ENCODE results near the gene ZNF638.

ZNF638 gene

DNA sequence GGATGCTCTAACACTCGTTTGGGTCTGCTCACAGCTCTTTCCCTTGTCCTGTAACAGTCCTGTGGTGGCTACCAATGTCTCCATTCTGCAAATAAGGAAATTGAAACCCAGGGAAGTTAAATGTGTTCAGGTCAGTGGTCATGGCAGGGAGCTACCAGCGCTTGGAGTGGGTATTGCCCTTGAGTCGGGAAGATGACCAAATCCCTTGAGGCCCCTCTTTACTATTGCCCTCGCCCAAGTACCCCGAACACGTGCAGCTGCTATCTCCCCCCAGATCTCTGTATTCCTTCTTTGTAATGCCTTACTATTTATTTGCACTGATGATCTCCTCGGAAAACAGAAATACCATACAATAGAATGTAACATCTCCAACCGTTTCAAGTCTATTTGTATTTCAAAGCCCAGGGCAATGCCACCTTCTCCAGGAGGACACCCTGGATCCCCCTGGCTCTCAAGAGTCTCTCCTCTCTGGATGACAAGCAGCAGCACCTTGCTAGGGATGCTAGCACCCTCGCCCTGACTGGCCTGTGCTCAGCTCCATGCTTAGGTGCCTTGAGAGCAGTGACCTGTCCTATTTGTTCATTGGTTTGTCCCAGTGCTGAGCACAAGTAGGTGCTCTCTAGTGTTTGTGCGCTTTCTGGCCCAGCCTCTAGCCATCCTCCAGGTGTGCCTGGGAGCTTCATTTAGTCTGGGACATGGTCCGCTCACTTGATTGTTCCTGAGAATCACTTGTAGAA, 136.9 kb downstream of the ZNF638 start:
- no peak for DNase-seq (ENCODE audit: low read depth, low spot score)

DNA sequence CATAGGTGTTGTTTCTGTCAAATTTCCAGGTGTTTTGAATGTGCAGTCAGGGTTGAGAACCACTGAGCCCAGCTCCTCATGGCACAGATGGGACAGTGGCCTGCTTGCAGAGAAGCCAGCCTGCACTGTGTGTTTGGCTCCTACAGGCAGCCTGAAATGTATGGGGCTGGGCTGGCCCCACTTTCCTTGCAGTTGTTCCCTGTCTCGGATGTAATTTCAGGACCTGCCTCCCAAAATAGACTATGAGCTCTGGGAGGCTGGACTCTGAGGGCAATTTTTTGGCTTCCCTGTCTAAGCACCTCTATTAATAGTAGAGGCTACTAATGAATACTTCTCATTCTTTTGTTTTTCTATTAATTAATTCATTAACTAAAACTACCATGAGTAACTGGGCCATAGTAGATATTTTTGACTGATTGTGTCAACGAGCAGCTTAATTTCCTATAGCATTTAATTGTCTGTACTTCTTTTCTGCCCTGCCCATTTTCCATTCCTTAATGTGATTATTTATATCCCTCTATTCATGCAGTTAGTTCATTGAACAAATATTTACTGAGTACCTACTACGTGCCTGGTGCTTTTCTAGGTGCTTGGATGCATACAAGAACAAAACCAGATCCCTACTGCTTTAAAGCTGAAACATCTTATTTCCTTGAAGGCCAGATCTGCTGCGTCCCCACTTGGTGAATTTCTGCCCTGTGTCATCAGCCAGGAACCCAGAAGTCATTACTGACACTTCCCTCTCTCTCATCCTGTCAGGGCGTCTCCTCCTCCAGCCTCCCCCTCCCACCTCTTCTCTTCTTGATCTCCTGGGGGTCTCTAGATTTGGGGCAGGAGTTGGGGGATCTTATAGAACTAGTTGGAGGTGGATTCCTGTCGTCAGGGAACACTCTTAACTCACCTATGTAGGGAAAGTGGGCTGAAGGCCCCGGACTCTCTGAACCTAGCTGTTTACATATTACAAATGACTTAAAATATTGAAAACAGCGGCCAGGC, 138.1 kb downstream of the ZNF638 start:
- DNase-seq (ENCODE audit: low read depth, low spot score): no peak

DNA sequence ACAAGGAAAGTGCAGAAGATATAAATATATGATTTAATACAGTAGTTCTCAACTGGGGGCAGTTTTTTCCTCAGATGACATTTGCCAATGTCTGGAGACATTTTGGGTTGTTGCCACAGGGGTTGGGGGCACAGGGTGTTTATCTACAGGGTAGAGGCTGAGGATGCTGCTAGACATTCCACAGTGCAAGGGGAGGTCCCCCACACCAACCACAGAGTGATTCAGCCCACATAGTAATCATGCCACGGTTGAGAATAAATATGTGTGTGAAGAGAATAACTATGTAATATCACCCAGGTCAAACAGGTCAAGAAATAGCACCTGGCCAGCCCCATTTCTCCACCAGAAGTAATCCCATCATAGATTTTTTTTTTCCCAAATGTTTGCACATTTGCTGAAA, 139.7 kb downstream of the ZNF638 start:
- DNase-seq (ENCODE audit: low read depth, low spot score): no peak

DNA sequence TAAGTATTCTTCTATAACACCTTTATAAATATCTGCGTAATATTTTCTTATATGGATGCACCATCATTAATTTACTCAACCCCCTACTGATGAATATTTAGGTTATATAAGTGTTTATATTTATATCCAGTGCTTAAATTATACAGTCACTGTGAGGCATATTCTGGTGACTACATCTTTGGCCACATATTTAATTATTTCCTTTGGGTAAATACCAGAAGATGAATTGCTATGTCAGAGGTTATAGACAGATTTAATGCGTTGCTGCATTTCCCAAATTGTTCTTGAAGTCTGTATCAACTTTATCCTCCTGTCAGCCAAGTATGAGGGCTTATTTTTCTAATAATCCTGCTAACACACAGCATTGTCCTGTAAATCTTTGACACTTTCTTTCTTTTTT, 140.4 kb downstream of the ZNF638 start:
- no peak for DNase-seq (ENCODE audit: low read depth, low spot score)

DNA sequence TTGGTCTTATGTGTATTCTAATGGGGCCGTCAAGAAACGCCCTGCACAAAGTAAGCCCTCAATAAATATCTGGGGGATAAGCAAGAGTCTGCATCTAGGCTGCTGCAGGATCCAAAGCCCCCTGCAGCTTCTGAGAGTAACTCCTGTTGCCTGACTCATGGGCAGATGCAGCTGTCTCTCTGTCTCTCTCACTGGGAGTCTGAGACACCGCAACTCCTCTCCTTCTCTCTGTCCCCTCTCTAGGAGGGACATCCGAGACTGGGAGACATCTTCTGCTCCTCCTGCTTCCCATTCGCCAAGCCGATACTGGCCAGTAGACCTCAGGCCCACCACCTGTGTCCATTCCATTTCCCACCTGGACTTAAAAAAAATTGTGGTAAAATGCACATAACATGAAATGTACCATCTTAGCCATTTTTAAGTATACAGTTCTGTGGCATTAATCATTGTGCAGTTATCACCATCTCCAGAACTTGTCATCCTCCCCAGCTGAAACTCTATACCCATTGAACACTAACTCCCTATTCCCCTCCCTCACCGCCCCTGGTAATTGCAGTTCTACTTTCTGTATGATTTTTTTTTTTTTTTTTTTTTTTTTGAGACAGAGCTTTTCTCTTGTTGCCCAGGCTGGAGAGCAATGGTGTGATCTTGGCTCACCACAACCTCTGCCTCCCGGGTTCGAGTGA, 141.9 kb downstream of the ZNF638 start:
- no peak for DNase-seq (ENCODE audit: low read depth, low spot score)

DNA sequence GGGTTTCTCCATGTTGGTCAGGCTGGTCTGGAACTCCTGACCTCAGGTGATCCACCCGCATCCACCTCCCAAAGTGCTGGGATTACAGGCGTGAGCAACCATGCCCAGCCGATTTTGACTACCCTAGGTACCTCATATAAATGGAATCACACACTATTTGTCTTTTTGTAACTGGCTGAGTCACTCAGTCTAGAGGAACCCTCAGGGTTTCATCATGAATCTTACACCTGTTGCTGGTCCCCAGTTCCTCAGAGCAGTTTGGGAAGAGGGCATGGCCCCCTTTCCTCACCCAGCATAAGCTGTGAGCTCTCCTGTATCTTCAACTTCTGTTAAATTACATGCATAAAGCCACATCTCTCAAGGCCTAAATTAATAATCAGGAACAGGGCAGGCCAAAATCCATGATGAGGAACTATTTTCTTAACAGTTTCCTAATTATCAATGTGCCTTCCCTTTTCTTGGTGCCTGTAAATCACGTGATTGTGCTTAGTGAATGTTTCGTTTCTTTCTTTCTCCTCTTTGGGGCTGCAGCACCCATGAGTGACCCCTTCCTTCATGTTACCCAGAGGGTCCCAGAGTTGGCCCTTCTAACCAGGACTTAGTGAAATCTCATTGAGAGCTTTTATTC, 142.6 kb downstream of the ZNF638 start:
- no peak for DNase-seq (ENCODE audit: low read depth, low spot score)

DNA sequence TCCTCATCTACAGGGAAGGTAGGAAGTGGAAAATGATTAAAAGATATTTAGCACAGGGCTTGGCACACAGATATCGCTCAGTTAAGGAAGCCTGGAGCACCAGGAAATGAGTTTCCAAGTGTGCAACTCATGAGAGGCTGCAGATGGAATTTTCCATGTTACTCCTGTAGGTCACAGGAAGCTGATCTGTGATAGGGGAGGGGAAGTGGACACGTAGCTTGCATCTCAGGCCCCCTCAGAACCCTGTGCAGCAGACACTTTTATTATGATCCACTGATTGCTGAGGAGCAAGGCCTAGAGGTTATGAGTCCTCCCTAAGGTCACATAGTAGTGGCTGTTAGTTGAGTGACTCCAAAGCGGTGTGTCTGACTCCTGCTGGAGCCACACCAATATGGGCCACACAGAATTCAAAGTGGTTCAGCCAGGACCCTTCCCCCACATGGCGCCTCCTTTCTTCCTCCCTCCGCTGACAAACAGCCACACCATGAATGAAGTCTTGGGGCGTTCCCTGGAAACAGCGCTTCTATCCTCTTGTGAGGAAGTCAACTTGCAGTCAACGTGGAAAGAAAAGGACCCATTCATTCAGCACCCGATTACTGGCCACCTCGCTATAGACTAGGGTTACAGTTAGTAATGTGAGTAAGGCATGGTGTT, 143.3 kb downstream of the ZNF638 start:
- DNase-seq (ENCODE audit: low read depth, low spot score): no peak

DNA sequence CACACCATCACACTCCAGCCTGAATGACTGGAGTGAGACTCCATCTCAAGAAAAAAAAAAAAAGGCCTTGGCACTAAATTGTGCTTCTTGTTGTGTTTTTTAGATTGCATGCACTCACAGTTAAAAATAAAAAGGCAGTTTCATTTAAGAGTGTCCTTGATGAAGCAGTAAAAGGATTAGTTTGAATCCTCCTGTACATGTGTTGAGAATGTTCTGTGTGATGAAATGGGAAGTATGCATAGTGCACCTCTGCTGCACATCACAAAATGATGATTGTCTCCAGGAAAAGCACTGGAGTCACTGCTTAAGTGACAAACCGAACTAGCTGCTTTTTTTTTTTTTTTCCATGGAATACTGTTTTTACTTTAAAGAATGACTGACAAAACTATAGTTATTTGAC, 144.9 kb downstream of the ZNF638 start:
- DNase-seq (ENCODE audit: low read depth, low spot score): no peak

DNA sequence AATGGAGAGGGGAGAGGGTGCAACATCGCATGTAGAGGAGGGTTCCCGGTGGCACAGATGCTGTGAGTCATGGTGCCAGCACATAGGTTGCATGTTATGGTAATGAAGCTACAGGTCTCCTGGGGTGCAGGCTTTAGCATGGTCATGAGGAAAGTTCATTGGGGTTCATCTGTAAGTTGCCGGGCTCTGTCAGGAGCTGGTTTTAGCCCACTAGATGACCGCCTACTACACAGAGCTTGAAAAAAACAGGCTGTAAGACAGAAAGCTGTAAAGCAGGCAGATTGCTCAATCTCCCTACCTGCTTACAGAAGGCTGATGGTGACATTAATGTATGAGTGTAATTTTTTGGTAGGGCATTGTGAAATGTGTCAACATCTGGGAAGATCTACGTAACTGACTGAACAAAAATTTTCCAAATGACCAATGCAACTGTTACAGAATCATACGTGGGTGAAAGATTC, 145.7 kb downstream of the ZNF638 start:
- no peak for DNase-seq (ENCODE audit: low read depth, low spot score)

DNA sequence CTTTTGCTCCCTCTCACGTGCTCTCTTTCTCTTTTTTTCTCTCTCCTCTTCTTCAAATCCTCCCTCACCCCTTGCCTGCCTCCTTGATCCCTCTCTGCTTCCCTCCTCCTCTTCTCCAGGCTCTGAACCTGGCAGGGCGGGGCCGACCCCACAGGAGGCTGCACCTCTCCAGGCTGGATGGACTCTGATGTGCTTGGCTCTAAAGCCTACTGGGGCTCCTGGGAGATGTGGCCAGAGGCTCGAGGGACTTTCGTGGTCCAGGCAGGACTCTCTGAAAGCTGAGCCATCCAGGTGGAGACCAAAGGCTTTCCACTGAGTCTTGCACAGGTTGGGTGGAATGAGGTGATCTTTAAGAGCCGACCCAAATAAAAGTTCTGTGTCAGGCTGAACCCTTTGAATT, 147.2 kb downstream of the ZNF638 start:
- DNase-seq (ENCODE audit: low read depth, low spot score): no peak

DNA sequence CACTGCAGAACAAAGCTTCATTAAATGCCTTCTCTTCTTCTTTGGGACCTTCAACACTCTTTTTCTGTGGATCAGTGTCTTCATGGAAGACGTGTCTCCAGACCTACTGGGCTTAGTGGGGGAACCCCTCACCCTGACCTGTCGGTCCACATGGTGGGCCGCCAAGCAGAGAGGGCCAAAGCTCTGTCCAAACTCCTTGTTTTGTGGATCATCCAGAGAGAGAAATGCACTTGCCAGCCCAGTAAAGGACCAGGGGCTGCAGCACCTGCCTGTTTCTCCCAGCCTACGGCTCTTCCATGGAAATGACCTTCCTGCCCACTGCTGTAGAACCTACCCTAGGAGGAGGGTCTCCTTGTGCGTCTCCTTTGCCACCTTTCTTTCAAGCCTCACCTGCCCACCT, 147.7 kb downstream of the ZNF638 start:
- DNase-seq (ENCODE audit: low read depth, low spot score): no peak

DNA sequence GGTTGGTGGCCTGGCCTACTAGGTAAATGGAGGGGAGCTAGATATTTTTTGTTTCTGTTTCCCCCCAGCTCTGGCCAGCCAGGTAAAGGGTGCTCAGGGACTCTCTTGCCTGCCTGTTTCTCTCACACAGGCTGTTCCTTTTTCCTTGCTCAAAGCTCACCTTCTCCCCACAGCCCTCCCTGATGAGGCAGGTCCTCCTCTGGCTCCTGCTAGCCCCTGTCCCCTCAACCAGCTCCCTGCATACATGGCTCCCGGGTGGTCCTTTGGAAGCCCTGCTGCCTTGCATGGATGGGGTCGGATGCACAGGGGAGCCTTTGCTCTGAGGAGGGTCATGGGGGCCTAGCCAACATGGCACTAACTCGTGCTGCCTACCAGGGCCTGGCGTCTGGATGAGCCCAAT, 149.5 kb downstream of the ZNF638 start:
- DNase-seq (ENCODE audit: low read depth, low spot score): no peak

DNA sequence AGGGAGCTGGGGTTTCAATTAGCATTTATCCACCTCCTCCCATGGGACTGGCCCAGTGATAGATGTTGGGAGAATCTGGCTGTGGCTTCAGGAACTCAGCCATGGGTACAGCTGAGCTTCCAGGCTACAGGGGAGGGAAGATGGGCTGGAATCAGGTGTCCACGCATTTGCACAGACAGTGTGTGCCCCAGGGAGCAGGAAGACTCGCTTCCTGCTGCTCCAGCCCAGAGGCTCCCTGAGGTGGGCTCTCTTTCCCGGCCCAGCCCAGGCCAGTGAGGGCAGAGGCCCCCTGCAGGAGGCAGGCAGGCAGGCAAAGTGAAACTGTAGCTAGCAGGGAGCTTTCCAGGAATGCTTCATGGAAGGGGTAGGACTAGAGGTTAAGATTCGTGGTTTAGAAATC, 150.5 kb downstream of the ZNF638 start:
- DNase-seq (ENCODE audit: low read depth, low spot score): no peak

DNA sequence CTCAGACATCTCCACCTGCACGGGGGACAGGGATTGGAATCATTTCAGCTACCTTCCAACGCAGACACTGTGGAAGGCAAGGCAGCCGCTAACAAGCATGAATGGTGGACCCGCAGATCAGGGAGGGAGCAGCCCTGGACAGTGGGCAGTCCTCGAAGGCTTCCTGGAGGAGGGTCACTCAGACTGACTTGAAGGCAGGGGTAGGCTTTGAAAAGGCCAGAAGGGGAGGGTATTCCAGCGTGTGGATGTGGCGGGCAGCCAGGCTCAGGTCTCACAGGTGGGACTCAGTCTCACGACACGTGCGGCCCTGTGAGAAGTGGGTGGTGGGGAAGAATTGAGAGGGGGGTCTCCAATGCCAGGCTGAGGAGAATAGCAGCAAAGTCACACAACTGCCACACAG, 151.7 kb downstream of the ZNF638 start:
- DNase-seq (ENCODE audit: low read depth, low spot score): no peak

DNA sequence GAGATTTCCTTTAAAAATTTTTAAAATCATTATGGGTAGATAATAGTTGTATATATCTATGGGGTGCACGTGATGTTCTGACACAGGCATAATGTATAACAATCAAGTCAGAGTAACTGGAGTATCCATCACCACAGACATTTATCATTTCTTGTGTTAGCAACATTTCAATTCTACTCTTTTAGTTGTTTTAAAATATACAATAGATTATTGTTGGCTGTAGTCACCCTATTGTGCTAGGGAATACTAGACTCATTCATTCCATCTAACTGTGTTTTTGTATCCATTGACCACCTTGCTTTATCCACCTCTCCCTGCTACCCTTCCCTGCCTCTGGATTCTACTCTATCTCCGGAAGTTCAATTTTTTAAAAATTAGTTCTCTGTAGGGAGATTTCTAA, 152.8 kb downstream of the ZNF638 start:
- DNase-seq (ENCODE audit: low read depth, low spot score): no peak

Data from activated CD4-positive, CD25-positive, alpha-beta regulatory T cell treated with anti-CD3 and anti-CD28 coated beads, Interleukin-2, amount 50 U/mL, for 16 hours (primary cell).